SIG-M5 treated with dmso at 0.1 percent for 504 hours (cell line): ENCODE results near the gene PIGS.
"Not testable (repeated sequence)": the region's sequence is repeated elsewhere in the genome, so short reads cannot be mapped to it uniquely, and the experiment has no call there.

Source experiments
- DNase-seq: peaks from one replicate; lab custom pipeline; 2025; ENCODE audit not compliant: unreplicated experiment; lab: John Stamatoyannopoulos, UW

Gene PIGS

GRCh38 chr17:28579526-28579925, 8.2 kb upstream of the PIGS start:
- DNase-seq: no peak

- no peak for DNase-seq
Observed at GRCh38 chr17:28578246-28579195, 7.2 kb upstream of the PIGS start.

DNA sequence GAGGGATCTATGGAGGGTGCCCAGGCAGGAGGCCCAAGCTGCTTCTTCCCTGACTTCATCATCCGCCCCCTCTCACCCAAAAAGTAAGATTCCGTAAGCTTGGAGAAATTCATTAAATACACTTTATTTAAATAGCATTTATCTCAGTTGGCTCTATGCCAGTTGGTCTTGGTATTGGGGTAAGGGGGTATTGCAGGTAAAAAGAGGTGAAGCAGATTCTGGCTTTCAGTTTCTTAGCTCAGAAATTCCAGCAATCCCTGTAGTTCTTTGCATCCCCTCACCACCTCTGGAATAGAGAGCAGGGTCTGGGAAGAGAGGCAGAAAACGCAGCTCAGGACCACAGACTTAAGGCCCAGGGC, 6.1 kb upstream of the PIGS start:
- DNase-seq: no peak

DNA sequence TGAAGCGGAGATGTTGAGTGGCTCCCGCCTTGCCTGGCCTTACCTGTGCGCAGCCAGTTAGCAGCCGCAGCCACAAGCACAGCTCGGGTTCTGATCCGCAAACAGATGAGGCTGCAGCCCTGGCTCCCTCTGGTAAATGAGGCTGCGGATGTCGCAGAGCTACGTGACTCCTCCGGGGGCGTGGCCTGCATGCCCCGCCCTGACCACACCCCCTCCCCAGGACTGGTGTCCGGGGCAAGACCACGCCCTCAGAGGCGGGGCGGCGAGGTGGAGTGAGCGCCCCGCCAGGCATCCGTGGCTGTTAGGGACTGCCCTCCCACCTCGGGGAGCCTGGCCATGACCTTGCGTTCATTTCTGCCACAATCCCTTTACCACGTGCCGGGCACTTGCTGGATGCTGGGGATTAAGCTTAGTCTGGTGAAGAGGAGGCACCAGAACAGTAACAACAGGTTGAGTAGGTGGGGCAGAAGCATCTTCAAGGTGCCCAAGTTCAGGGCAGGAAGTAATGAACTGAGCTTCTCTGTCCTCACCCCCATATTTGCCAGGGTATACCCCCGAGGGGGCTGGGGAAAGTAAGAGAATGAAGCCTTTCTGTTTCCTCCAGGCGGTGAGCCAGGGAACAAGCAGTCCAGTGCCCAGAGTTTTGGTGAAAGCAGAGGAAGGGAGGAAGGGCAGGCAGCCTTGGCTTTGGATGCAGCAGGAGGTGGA, 5.6 kb upstream of the PIGS start, which contains the start of gene ALDOC:
Gene ALDOC (minus strand): TSS at position 138 of the 708 bp plus-strand sequence. CDS start 1,363 bp downstream, outside the sequence.
- peak; percentile 94 for DNase-seq

DNA sequence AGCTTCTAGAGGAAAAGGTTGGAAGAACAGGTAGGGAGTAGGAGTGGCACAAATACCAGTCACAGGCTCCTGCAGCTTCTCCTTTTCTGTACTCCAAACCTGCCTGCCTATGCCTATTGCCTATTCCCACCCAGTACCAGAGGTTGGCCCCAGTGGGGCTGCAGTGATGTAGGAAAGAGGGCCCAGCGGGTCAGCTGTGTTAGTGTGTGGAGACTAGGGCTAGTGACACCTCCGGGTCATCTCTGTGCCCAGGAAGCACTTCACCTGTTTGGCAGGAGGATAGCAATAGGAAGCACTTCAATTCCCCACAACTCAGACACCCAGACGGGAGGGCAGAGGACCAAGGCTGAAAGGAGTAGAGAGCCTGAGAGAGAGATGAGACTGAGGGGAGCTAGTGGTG, 4.7 kb upstream of the PIGS start:
- not testable (repeated sequence) for DNase-seq

DNA sequence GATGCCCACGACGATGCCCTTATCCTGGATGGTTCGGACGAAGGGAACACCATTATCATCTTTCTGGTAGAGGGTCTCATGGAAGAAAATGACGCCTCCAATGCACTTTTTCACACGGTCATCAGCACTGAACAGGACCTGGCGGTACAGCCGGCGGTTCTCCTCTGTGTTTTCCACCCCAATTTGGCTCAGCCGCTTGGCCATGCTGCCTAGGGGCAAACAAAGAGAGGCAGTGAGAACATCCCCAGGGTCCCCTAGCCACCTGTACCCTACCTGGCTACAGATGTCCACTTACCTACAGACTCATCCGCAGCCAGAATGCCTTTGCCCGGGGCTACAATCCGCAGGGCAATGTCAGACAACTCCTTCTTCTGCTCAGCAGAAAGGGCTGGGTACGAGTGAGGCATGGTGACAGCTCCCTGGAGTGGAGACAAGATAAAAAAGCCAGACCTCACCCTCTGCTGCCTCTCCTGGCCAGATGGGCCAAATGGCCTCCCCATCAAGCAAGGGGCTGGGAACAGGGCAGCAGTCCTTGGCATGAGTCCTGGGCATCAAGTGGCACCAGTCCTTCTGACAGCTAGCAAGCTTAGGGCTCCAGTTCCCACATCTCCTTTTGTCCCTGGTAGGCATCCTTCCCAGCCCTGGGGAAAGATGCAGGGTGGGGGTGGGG, 3.9 kb upstream of the PIGS start:
- no peak for DNase-seq

DNA sequence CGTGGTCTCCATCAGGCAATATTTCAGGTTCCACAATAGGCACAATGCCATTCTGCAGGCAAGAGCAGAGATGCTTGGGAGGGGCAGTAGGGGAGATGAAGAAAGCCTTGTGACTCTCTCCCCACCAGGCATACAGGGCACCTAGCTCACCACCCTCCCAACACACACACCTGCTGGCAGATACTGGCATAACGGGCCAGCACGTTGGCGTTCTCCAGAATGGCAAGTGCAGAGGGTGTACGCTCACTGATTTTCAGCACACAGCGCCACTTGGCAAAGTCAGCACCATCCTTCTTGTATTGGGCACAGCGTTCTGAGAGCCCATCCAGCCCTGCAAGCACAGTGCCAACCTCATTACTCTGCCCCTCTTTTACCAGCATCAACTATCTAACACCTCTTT, 3.2 kb upstream of the PIGS start:
- DNase-seq: no peak

DNA sequence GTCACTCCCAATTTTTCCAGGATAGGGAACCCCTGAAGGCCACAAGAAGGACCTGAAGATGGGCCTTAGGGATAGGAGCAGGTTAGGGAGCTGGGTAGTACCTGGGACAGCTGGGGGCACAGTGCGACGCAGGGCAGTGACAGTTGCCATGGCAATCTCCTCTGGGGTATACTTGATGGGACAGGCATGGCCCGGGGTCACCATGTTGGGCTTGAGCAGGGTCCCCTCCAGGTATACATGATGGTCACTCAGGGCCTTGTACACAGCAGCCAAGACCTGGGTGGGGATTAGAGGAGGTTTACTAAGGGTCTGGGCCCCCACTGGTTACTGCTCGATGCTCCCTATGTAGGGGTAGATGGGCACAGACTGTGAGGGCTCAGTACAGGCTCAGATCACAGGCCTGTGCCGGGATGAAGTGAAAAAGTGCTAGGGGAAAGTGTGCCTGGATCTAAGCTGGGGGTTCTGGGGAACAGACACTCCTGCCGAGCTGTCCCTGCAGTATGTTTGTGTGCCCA, 2.7 kb upstream of the PIGS start:
- DNase-seq: no peak

- DNase-seq: no peak
Observed at GRCh38 chr17:28573521-28573920, 2.2 kb upstream of the PIGS start.

DNA sequence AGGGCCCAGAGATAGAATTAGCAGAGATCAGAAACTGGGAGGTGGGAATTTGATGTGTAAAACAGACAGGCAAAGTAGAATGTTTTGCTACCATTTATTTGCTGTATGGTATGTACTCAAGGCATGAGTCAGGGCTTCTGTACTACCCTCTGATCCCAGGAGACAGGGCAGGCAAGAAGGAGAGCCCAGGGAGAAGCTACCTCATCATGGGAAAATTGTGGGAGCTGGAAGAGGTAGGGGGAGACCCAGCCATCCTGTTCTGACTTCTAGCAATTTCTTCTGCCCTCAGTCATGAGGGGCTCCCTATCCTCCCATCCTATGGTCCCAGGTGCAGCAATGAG, 1.7 kb upstream of the PIGS start:
- DNase-seq: no peak

DNA sequence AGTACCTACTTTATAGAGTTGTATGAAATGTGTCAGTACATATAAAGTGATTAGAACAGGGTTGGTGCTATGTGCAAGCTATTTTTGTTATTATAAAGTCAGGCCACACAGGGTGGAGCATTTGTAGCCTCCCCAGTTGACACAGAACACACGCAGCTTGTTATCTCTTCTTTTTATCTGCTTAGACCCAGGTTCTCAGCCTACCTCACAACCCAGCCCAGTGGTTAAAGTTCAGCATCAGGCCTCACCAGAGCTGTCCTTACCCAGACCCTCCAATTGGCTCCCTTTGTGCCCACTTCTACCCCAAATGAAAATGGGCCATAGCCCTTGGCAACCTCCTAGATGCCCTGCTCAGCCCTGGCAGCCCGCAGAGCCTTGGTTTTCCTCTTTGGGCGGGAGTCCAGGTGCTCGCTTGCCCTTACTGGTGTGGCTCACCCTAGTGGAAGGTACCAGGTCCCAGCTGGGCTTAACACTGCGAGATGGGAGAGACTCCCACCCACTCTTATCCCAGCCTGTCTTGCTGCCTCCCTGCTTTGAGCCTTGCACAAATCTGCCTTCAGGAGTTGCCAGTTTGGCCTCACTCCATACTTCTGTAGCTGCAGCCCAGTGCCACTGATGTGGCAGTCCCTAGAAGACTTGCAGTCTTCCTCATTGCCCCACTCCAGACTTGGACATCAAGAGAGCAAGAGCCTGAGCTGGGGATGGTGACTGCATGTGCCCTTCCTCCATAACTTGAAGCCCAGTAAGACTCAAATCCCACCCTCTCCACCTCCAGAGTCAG, 1.1 kb upstream of the PIGS start:
- no peak for DNase-seq

GRCh38 chr17:28570716-28571360, 486 bp downstream of the PIGS start:
- DNase-seq: peak; percentile 49

DNA sequence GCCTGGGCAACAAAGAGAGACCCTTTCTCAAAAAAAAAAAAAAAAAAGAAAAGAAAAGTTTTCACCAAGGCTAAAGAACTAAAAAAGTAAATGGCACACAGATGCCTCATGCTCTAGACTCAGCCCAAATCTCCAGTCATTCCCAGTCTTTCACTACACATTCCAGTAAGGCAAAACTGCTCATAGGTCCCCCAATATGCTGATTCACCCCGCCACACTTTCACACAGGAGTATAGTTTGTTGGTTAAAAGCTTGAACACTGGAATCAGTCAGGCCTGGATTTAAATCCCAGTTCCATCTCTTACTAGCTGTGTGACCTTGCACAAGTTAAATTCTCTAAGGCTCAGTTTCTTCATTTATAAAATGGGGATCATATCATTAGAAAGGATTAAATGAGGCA, 1.9 kb downstream of the PIGS start:
- DNase-seq: no peak

GRCh38 chr17:28567604-28568003, 3.7 kb downstream of the PIGS start:
- peak; percentile 88 for DNase-seq

GRCh38 chr17:28563475-28563874, 7.8 kb downstream of the PIGS start:
- no peak for DNase-seq

GRCh38 chr17:28555022-28555421, 16.3 kb downstream of the PIGS start:
- no peak for DNase-seq

DNA sequence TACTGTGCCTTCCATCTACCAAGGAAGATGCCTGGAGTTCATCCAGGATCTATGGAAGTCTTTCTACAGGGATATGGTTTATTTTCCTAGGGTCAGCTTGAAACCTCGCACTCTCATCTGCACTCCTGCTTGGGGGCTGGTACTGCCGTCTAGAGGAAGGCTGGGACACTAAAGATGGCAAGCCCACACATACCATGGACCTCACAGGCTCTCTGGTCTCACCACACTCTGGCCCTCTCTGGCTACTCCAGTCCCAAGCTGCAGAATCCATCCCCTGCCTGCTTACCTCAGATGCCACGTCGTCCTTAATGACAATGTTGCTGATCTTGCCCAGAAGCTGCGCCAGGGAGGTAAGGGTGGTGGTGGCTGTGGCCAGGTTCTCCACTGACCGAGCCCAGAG, 16.8 kb downstream of the PIGS start:
- no peak for DNase-seq

GRCh38 chr17:28553000-28553505, 18.3 kb downstream of the PIGS start:
- no peak for DNase-seq

DNA sequence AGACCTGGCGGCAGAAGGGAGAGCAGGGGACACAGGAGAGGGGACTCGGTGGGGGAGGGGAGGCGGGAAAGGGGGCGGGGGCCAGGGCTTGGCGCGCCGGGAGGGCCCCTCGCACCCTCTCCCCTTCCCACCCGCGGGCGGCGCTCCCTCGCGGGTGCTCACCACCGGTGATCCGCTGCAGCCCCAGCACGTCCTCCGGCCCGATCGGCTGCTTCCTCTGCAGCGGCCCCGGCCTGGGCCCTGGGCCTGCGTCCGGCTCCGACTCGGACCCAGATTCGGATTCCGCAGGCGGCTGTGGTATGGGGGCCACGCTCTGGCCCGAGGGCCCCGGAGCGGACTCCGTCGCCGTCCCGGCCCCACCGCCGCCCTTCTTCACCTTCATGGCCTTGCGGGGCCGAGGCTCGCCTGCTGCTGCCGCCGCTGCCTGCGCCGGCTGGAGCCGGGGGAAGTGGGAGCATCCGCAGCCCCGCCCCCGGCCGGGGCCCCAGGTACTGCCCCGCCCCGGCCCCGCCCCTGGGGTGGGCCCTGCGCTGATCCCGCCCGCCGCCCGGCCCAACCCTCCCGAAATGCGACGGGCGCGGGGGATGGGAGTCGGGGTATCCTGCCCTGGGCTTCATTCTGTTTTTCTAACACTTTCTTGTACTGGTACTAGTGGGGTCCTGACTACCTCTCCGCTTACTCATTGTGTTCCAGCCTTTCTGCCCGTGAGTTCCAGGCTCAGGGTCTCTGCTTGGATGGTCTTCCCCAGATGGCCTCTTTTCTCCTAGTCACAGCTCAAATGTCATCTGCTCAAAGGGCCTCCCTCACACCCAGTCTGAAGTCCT, 18.9 kb downstream of the PIGS start, which contains the start of gene UNC119:
Gene UNC119 (minus strand): TSS at position 449 of the 824 bp plus-strand sequence. CDS start 67 bp downstream, at position 382.
- DNase-seq: peak; percentile 63
